GM18951 (cell line): ENCODE results near the gene RNF44.

Experiments used
- POLR2A ChIP-seq: IDR thresholded peaks from 4 replicates; pipeline ENCODE4 v1.6.1; 2011; ENCODE audit warnings: mild to moderate bottlenecking; ENCODE audit not compliant: insufficient read length, insufficient read depth; ENCODE audit errors: extremely low read depth
- in situ Hi-C: fragments of 300-500 bp; cut with MboI; formaldehyde crosslinking; loops from one replicate; pipeline ENCODE4 v1.12.0; 2022; ENCODE audit warnings: low sequenced_read_pairs, mixed read lengths, inconsistent platforms; ENCODE audit not compliant: unreplicated experiment

RNF44 gene

GRCh38 chr5:176545737-176546509 lies 8.7 kb upstream of the RNF44 start:
- in situ Hi-C loops: no loop called here
- TF ChIP-seq POLR2A: no peak

- no peak for TF ChIP-seq POLR2A
- in situ Hi-C loops: no loop called here
These were observed 8.2 kb upstream of the RNF44 start for GRCh38 chr5:176545388-176545736.

- in situ Hi-C loops: no loop called here
- TF ChIP-seq POLR2A: peak; percentile 65
These were observed 6.4 kb upstream of the RNF44 start for GRCh38 chr5:176543428-176544182.

GRCh38 chr5:176542596-176543427 lies 5.6 kb upstream of the RNF44 start:
- in situ Hi-C loops: no loop called here
- TF ChIP-seq POLR2A: no peak

GRCh38 chr5:176542135-176542595 lies 5.0 kb upstream of the RNF44 start:
- in situ Hi-C loops: no loop called here
- TF ChIP-seq POLR2A: no peak

GRCh38 chr5:176541338-176542134 lies 4.3 kb upstream of the RNF44 start:
- in situ Hi-C loops: no loop called here
- TF ChIP-seq POLR2A: no peak

- in situ Hi-C loops: no loop called here
- TF ChIP-seq POLR2A: no peak
These were observed 3.7 kb upstream of the RNF44 start for GRCh38 chr5:176540956-176541337.

GRCh38 chr5:176540476-176540899 lies 3.3 kb upstream of the RNF44 start:
- TF ChIP-seq POLR2A: no peak
- in situ Hi-C loops: no loop called here

GRCh38 chr5:176538989-176539384 lies 1.8 kb upstream of the RNF44 start:
- in situ Hi-C loops: no loop called here
- no peak for TF ChIP-seq POLR2A

GRCh38 chr5:176538230-176538988 lies 1.2 kb upstream of the RNF44 start:
- no peak for TF ChIP-seq POLR2A

GRCh38 chr5:176537554-176538229 lies 490 bp upstream of the RNF44 start:
- in situ Hi-C loops: no loop called here
- TF ChIP-seq POLR2A: peak; percentile 18

More at GRCh38 chr5:176538230-176538988, 1.2 kb upstream of the RNF44 start:
- in situ Hi-C loops: no loop called here
